Thyroid gland (tissue), 4 donors: ENCODE data around the gene THAP8.

Experiments
- POLR2A ChIP-seq, 2 donors: fragments of 450-650 bp; IDR thresholded peaks; one replicate each; pipeline ENCODE4 v1.6.1; 2017; ENCODE audit warnings: antibody characterized with exemption in 2 of 2, mild to moderate bottlenecking in 2 of 2, moderate library complexity in 1 of 2
- TF ChIP-seq, protein P1 (sequence below), 6 experiments: fragments of 200-600 bp in 3 of 6; fragments of 450-650 bp in 3 of 6; sonication (generic) in 3 of 6; IDR thresholded peaks; one replicate each; pipeline ENCODE4 v1.5.1; 2016 to 2019; ENCODE audit warnings: antibody characterized with exemption in 6 of 6, mild to moderate bottlenecking in 2 of 6, inconsistent platforms in 1 of 6, moderate library complexity in 1 of 6

DNA sequence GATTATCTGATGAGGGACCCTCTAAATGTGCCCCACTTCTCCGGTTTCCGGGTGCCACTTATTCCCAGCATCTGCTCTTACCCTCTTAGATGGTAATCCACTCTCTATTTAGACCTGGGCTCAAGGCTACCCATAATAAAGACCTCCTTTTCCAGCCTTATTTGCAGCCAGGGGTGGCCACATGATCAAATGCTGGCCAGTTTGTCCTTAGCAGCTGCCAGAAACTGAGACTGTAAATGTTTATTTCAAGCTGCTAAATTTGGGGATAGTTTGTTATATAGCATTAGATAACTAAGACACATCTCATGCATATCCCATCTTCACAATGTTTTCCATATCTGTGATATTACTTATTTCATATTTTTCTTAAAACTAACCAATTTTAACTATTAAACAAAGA lies 10.1 kb downstream of the THAP8 start:
- TF ChIP-seq, protein P1, sequence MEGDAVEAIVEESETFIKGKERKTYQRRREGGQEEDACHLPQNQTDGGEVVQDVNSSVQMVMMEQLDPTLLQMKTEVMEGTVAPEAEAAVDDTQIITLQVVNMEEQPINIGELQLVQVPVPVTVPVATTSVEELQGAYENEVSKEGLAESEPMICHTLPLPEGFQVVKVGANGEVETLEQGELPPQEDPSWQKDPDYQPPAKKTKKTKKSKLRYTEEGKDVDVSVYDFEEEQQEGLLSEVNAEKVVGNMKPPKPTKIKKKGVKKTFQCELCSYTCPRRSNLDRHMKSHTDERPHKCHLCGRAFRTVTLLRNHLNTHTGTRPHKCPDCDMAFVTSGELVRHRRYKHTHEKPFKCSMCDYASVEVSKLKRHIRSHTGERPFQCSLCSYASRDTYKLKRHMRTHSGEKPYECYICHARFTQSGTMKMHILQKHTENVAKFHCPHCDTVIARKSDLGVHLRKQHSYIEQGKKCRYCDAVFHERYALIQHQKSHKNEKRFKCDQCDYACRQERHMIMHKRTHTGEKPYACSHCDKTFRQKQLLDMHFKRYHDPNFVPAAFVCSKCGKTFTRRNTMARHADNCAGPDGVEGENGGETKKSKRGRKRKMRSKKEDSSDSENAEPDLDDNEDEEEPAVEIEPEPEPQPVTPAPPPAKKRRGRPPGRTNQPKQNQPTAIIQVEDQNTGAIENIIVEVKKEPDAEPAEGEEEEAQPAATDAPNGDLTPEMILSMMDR (IDR thresholded peaks at IDR 0.05), result no peak
- no peak for TF ChIP-seq POLR2A (IDR thresholded peaks at IDR 0.05)
